Measurements from ENCODE around the gene TBK1.
A peak's percentile ranks its signal among the peaks of the same experiment; 100 is the strongest.
"Not testable (repeated sequence)": the region's sequence is repeated elsewhere in the genome, so short reads cannot be mapped to it uniquely, and the experiment has no call there.

TBK1 gene

DNA sequence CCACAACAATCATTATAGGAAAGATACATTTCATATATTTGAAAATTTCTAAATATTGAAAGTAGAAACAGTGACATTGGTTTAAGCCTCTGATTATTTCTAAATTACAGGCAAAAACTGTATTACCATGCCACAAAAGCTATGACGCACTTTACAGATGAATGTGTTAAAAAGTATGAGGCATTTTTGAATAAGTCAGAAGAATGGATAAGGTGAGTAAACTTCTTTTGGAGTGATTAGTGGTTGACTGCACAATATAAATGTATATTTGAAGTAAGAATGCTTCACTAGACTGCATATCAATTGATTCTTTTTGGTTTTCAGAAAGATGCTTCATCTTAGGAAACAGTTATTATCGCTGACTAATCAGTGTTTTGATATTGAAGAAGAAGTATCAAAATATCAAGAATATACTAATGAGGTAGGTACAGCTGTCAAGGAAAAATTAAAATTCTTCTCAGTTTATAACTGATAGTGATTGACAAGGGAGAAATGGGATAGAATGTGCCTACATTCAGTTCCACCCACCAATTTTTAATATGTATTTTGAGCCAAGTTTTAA lies 45.0 kb downstream of the TBK1 start:
- no peak for DNase-seq (ENCODE audit: low read depth in 2 of 2)

DNA sequence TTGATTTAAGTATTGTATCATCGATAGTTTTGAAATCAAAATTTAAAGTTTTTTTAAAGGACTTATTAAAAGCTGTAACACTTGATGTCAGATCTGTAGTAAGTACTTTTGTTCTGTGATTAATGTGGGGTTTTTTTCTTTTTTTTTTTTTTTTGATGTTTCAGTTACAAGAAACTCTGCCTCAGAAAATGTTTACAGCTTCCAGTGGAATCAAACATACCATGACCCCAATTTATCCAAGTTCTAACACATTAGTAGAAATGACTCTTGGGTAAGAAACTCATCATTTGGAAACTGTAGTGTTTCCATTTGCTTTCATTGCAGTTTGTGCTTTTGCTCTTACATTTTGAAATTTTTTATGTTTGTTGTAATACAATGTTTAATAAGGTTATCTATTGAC lies 45.6 kb downstream of the TBK1 start:
- no peak for DNase-seq (ENCODE audit: low read depth in 2 of 2)

DNA sequence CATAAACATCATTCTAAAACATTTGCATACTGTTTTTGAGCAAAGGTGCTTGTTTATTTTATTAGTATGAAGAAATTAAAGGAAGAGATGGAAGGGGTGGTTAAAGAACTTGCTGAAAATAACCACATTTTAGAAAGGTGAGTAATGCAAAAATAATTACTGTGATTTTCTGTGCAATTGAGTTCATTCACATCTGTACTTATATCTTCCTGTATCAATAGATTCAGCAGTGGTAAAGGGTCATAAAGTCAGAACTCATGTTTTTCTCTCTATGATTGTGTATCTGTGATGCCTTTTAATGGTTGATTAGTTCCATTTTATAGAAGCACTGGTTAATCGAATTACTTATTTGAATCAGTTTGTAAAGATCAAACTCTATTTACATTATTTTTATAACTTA lies 46.0 kb downstream of the TBK1 start:
- no peak for DNase-seq (ENCODE audit: low read depth in 2 of 2)

DNA sequence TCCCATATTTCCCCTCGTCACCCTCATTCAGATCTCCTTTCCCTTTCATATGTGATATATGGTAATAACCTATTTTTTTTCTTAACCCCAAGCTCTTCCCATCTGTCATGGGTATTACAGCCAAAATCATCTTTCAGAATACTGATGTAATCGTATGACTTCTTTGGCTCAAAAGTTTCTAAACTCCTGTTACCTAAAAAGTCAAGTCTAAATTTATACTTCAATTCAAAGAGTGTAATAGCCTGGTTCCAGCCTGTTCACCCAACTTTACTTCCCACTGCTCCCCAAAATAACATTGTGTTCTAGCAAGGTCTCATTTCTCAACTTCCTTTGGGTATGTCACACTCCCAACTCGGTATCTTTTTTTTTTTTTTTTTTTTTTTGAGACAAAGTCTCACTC lies 48.5 kb downstream of the TBK1 start:
- DNase-seq (ENCODE audit: low read depth in 2 of 2), result no peak

DNA sequence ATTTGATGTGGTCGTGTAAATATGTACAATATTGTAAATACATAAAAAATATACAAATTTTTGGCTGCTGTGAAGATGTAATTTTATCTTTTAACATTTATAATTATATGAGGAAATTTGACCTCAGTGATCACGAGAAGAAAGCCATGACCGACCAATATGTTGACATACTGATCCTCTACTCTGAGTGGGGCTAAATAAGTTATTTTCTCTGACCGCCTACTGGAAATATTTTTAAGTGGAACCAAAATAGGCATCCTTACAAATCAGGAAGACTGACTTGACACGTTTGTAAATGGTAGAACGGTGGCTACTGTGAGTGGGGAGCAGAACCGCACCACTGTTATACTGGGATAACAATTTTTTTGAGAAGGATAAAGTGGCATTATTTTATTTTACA lies 49.6 kb downstream of the TBK1 start:
- DNase-seq (ENCODE audit: low read depth in 2 of 2), result no peak

DNA sequence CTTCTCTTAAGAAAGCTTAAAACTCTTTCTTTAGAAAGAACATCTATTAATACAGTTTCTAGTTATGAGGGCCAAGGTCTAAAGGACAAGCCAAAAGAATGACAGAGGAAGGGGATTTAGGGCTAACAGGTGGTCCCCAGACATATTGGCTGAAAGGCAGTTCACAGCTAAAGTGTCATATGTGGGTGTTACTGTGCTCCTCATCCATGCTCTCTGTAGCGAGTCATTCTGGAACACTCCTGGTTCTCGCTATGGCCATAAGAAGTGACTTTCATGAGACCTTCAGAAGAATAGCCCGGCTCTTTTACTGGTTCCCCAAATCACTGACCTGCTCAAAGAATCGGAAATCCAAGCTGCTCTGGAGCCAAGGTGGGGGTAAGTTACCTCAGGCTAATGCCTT lies 55.0 kb downstream of the TBK1 start:
- DNase-seq (ENCODE audit: low read depth in 2 of 2), result no peak

DNA sequence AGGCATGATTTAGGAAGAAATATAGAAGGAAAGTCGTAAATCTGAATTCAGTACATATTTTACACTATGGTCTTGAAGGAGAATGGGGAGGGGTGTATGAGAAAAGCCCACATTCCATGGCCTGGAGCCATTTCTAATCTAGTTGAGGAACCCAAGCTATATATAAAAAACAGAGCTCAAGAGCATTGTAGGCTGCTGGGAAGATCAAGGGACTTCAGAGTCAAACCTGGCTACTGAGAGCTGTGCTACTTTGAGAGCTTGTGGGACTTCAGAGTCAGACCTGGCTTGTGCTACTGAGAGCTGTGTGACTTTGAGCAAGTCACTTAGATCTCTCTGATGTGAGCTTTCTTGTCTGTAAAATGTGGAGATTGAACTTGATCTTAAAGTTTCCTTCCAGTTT lies 58.7 kb downstream of the TBK1 start:
- DNase-seq (ENCODE audit: low read depth in 2 of 2), result no peak

DNA sequence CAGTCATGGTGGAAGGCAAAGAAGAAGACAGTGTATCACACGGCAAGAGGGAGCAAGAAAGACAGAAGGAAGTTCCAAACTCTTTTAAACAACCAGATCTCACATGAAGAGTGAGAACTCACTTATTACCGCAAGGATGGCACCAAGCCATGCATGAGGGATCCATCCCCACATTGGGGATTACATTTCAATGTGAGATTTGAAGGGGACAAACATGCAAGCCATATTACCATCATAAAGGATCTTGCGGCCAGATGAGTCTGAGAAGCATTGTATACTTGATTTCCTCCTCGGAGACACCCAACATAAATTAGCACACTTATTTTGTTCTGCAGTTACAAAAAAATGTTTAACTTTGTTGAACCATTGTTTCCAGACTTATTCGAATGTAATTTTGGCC lies 66.5 kb downstream of the TBK1 start:
- no peak for DNase-seq (ENCODE audit: low read depth in 2 of 2)

DNA sequence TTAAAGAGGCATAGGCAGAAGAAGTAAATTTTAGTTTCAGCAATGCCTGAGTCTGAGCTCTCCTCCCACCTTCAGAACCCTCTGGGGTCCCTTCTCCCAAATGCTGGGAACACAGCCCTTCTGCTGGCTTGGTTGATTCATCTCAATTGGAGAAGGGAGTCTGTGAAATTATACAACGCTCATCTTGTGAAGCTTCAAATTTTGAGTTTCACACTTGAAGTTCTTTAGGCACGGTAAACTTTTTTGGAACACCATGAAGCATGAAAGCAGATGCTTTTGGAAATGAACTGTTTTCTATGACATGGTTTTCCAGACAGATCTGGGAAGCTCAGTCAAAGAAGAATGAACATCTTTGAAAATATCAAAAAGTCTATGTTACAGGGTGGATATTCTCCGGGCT lies 69.9 kb downstream of the TBK1 start:
- DNase-seq (ENCODE audit: low read depth in 2 of 2), result no peak

DNA sequence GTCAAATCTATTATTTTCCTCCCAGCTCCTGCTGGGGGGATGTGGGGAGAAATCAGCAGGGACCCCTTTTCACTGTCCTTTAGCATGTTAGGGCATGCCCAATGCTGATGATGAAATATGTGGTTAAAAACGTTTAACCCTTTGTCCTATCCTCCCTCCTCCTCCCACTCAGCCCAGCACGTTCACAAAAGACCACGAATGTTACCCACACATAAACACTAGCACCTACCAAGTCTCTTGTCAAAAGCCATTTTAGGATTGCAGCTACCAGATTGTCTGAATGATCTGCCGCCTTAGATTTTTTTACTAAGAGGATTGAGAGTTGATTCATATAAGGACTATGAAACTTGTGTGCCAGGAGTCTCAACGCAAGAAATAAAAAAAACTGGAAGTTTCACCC lies 70.4 kb downstream of the TBK1 start:
- DNase-seq (ENCODE audit: low read depth in 2 of 2), result peak; percentile 43 to 55

DNA sequence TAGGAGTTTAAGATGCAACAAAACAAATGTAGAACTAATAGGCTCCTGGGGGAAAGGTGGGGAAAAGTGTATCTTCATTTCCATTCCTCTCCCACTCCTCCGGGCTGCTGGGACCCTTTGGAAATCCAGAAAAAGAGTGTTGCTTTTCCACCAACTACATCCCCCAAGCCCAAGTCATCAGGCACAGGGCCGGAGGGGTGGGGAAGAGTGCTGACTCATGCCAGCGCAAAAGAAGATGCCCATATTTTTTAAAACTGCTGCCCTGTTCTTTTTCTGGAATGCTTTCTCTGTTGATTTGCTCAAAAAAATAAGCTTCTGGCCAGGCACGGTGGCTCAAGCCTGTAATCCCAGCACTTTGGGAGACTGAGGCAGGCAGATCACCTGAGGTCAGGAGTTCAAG lies 70.9 kb downstream of the TBK1 start:
- DNase-seq (ENCODE audit: low read depth in 2 of 2), result no peak

DNA sequence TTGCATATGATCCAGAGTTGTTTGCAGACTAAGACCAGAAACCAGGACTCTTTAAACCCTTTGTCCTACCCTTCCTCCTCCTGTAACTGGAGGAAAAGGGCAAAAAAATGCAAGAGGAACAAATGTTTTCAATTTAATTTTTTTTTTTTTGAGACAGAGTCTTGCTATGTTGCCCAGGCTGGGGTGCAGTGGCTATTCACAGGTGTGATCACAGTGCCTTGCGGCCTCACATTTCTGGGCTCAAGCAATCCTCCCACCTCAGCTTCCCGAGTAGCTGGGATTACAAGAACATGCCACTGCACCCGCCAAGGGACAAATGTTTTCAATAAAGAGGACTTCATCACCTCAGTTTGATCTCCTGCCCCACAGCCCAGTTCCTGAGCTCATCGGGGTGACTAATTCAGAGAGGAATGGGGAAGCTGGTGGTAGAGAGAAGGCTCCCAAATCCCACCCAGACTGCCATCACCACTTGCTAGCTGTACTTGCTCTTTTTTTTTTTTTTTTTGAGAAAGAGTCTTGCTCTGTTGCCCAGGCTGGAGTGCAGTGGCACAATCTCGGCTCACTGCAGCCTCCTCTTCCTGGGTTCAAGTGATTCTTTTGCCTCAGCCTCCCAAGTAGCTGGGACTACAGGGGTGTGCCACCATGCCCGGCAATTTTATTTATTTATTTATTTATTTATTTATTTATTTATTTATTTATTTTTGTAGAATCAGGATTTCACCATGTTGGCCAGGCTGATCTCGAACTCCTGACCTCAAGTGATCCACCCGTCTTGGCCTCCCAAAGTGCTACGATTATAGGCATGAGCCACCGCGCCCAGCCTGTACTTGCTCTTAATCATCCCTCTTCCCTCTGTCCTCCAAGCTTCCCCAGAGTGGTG lies 71.9 kb downstream of the TBK1 start:
- DNase-seq (ENCODE audit: low read depth in 2 of 2), result peak; percentile 92

DNA sequence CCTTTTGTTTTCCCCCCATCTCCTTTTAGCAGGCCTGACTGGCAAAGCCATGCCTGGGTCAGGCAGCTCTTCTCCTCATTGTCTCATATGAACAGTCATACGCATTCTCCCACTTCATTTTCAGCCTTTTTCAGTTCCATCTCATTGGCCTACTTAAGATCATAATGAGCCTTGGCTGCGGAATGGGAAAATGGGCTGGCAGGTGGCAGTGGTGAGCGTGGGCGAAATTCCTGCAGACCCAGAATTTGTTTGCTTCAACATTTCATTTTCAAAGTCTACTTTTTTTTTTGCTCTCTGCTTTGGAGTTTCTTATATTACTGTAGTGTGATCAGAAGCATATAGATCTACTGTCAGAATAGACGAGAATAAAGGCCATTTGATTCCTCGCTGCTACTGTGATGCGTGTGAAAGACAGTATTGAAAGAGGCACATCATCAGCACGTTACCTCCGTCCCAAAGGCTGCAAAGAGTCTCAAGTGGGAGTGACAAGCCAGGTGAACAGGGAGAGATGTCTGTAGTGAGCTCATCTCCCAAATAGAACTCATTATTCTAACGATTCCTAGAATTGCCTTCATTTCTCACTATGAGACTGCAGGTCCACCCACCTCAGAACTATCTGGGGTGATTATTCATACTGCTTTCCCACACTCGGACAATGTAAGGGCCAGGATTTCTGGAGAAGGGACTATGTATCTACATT lies 73.7 kb downstream of the TBK1 start:
- DNase-seq (ENCODE audit: low read depth in 2 of 2), result no peak

DNA sequence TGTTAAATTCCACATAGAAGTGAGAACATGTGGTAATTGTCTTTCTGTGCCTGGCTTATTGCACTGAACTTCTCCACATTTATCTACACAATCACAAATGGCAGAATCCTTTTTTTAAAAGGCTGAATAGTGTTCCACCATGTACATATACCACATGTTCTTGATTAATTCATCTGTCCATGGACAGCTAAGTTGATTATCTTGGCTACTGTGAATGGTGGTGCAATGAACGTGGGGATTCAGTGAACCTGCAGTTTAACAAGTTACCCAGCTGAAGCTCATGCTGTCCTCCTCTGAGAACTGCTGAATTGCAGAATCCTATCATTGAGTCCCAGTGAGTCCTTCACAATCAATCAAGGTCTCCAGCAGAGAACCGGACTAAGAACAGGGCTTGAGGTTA lies 74.9 kb downstream of the TBK1 start:
- DNase-seq (ENCODE audit: low read depth in 2 of 2), result peak; percentile 40 to 46

DNA sequence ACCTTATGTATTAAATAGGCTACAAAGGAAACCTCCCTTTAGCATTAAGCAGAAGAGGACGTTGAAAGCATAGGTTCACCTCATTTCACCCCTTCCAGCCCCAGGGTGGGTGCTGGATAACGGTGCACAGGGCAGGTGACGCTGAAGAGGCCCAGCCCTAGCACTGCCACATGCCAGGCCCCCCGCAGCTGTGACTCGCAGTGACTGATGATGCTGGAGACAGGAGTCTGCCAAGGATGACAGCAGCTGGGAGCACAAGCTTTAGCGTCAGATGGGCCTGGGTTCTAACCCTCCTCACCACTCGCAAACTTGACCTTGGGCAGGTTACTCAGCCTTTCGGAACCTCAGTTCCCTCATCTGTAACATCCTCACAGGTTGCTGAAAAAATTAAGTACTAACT lies 76.7 kb downstream of the TBK1 start:
- no peak for DNase-seq (ENCODE audit: low read depth in 2 of 2)

DNA sequence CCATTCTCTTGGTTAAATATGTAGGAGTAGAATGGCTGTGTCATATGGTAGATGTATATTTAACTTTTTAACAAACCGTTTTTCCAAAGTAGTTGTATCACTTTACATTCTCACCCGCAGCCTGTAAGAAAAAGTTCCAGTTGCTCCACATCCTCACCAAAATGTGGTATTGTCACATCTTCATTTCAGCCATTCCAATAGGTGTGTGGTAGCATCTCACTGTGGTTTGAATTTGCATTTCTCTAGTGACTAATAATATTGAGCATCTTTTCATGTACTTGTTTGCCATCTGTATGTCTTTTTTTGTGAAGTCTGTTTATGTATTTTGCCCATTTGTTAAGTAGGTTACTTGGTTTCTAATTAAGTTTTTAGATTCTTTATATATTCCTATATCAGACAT lies 78.6 kb downstream of the TBK1 start:
- no peak for DNase-seq (ENCODE audit: low read depth in 2 of 2)

DNA sequence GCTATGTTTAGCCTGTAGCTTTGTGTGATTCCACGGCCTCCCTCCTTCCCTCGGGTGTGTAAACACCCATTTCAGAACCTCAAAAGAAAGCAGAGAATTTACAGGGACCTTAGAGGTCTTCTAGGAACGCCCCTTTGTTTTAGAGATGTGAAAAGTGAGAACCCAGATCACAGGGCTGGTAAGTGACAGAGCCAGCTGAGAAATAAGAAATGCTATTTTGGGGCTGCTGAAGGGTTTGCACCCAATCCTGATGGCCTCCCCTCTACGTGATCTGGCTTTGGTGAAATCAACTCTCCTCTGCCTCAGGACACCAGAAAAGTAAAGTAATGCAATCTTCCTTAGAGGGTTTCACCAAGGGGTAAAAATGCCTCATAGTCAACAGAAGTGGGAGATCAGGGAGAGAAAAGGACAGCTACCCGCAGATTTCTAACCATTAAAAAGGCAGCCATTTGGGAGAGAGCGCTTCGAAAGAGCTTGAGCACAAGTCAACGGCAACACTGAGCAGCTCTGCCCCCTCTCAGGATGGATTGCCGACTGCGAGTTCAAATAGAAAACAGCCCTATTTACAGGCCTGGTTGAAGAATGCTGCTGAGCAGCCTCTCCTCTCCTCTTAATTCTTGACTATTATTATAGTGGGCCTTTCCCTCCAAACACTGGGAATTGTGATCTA lies 79.9 kb downstream of the TBK1 start:
- DNase-seq (ENCODE audit: low read depth in 2 of 2), result no peak

DNA sequence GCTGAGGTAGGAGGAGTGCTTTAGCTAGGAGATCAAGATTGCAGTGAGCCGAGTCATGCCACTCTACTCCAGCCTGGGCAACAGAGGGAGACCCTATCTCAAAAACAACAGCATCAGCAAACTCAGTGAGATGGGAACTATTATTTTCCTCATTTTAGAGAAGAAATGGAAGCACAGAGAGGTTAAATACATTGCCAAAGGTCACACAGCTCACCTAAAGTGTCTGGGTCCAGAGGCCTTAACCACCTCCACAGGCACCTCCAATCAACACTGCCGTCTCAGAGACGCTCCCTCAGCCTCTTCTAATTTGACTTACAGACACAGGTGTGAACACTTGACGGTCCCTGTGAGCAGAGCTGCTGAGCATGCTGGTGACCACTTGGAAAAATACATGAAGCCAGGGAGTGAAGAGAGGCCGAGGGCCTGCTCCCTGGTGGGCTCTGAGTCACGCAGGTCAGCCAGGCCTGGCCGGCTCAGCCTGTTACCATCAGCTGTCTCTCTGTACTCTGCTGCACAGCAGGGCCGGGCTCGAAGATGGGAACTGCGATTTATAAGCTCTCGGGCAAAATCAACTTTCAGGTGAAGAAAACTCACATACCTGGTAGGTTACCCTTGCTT lies 80.9 kb downstream of the TBK1 start:
- DNase-seq (ENCODE audit: low read depth in 2 of 2), result no peak

DNA sequence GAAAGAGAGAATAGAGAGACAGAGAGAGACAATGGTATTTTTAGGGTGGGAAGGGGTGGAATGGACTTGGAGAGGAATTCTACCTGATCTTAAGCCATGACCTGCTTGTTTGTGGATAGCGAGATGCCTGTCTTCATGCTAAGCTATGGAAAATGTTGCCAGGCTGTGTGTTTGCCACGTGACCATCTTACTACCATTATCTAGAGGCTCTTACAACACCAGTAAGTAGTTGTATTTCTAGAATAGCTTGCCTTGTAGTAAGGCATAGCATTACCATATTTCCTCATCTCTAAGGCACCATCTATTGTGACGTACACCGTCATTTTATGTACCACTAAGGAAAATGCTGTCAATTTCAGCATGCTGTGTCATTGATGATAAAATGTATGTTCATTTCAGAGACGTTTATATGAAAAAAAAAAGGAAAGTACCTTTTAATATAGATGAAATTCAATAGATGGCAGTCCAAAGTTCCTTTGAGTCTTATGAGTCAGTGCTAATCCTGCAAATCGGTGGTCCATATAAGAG lies 82.8 kb downstream of the TBK1 start:
- no peak for DNase-seq (ENCODE audit: low read depth in 2 of 2)

DNA sequence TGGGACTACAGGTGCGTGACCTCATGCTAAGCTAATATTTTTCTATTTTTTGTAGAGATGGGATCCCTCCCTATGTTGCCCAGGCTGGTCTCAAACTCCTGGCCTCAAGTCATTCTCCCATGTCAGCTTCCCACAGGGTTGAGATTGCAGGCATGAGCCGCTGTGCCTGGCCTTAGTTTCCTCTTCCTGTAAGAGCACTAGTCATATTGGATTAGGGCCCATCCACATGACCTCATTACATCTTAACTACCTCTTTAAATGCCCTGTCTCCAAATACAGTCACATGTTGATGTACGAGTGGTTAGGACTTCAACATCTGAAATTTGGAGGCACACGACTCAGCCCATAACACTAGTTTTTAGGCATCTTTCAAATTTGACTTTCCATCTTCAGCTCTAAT lies 86.2 kb downstream of the TBK1 start:
- DNase-seq (ENCODE audit: low read depth in 2 of 2), result no peak

DNA sequence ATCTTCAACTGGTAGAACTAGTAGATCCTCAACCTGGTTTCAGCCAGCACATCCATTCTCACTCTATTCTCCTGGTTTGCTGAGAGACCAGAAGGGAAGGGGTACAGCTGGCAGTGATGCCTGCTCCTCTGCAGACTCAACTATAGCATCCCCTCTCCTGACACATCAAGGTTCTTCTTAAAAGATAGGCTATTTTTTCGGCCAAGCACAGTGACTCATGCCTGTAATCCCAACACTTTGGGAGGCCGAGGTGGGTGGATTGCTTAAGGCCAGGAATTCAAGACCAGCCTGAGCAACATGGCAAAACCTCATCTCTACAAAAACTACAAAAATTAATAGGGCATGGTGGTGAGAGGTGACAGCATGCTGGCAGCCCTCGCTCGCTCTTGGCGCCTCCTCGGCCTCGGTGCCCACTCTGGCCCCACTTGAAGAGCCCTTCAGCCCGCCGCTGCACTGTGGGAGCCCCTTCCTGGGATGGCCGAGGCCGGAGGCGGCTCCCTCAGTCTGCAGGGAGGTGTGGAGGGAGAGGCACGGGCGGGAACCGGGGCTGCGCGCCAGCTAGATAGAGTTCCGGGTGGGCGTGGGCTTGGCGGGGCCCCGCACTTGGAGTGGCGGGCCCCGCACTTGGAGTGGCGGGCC lies 90.6 kb downstream of the TBK1 start:
- DNase-seq (ENCODE audit: low read depth in 2 of 2), result not testable (repeated sequence)

Data from fibroblast of skin of left quadriceps (primary cell).